HG02870 (cell line): ENCODE measurements around the gene PPDPF.
"Not testable (repeated sequence)": the region's sequence is repeated elsewhere in the genome, so short reads cannot be mapped to it uniquely, and the experiment has no call there.

Source experiments
- ATAC-seq: cut with Tn5 transposase; IDR thresholded peaks from one replicate; pipeline ENCODE4 v1.9.1; 2021; ENCODE audit warnings: mild to moderate bottlenecking, moderate library complexity; ENCODE audit not compliant: unreplicated experiment

PPDPF gene

GRCh38 chr20:63547725-63548480 lies 27.3 kb downstream of the PPDPF start, which contains the start of gene SRMS:
SRMS (minus strand) TSS chr20:63547749; CDS start chr20:63547463, 286 bp downstream.
- ATAC-seq, result no peak

- ATAC-seq, result no peak
Observed at GRCh38 chr20:63548542-63548941, 28.0 kb downstream of the PPDPF start.

- no peak for ATAC-seq
Observed at GRCh38 chr20:63549019-63549418, 28.5 kb downstream of the PPDPF start.

DNA sequence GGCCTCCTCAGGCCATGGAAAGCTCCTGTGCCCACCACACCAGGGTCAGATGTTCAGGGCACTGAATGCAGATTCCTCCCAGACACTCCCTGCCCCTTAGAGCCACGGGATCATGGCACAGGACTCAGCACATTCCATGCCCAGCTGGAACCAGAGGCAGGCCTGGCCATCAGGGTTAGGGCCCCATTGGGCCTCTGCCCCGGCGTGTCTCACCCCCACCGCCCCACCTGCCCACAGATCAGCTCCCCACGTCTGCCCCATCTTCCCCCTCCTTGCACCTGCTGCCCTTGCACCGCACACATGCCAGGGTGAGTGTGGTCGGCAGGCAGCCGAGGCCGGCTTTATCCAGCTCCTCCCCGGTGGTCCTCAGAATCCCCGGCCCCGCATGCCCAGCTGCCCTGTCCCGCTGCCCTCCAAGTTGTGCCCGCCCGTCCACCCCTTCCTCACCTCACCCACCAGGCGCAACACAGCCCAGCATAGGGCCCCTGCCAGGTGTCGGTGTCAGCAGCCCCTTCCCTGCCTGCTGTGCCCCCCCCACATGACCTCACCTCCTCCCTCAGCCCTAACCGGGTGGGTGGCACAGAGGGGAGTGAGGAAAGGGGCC lies 29.2 kb downstream of the PPDPF start:
- ATAC-seq, result no peak

DNA sequence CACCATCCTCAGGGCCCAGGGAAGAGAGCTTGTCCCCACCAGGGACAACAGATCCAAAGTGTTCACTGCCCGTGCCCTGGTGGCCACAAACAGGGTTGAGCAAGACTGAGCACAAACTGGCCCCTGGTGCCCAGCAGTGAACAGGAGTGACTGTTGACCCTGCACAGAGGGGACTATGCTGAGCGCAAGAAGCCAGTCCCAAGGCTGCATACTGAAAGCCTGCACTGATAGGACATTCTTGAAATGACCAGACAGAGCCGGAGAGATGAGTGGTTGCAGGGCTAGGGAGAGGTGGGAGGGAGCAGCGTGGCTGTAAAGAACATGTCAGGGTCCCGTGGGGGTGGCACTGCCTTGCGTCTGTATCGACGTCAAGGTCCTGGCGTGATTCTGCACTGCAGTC lies 30.5 kb downstream of the PPDPF start:
- no peak for ATAC-seq

DNA sequence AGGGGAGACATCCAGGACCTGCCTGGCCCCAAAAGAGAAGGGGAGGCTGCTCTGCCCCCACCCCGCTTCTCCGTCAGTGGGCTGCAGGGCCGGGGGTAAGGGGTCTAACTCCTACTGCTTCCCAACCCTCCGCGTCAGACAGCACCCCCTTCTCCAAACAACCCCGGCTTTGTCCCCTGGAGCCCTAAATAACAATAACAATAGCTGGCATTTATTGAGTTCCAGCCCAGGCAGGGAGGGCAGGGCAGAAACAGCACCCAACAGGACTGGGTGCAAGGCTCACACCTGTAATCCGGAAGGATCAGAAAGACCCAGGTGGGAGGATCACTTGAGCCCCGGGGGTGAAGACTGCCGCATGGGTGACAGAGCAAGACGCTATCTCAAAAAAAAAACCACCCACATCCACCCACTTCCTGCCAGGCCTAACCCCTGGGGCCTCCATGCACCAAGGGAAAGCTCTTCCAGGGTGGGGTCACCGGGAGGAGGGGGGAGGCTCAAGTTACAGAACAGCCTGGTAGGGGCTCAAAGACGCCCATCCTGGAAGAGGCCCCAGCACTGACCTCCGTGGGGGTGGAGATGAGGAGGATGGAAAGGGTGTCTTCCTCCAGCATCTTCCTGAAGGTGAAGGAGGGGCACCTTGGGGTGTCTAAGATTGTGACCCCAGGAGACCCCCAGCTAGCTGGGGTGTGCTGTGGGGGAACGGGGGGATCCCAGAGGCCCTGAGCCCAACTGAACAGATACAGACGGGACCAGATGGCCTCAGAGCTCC lies 32.1 kb downstream of the PPDPF start:
- peak; percentile 16 for ATAC-seq

DNA sequence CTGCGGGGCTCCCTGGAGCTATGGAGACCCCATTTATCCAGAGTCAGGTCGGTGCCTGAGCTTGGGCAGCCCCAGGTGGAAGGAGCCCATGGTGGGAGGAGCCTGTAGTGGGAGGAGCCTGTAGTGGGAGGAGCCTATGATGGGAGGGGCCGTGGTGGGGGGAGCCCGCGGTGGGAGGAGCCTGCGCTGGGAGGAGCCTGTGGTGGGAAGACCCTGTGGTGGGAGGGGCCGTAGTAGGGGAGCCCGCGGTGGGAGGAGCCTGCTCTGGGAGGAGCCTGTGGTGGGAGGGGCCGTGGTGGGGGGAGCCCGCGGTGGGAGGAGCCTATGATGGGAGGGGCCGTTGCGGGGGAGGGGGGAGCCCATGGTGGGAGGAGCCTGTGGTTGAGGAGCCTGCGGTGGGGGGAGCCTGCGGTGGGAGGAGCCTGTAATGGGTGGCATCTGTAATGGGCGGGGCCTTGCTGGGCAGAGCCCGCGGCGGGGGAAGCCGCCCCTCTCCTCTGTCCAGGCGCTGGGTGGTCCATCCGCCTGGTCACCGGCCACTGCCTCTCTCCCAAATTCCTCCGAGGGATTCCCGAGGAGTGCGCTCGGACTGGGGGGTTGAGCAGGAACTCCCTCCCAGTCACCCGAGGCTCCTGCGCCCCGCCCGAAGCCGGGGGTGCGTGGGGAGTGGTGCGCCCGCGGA lies 32.8 kb downstream of the PPDPF start:
- ATAC-seq, result peak; percentile 36

DNA sequence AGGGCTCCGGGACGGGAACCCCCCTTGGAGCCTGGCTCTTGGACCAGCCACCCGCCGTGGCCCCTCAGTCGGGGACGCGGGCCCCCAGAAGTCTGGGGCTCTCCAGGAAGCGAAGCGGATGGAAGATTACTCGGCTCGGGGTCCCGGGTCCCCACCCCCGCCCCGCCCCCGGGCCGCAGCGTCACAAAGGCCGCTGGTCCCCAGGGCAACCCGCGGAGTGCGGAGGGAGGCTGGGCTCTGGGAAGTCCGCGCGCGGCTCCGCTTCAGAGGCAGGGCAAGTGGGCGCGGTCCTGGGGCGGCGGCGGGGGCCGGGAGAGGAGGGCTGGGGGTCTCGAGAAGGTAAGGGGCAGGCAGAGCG lies 33.3 kb downstream of the PPDPF start, which contains the start of gene FNDC11:
FNDC11 (plus strand) TSS at position 227 of the 358 bp plus-strand sequence. CDS start 1,505 bp downstream, outside the sequence.
- ATAC-seq, result peak; percentile 14

- no peak for ATAC-seq
Observed at GRCh38 chr20:63554361-63555278, 34.1 kb downstream of the PPDPF start.

- ATAC-seq, result no peak
Observed at GRCh38 chr20:63555661-63556381, 35.3 kb downstream of the PPDPF start.

- ATAC-seq, result no peak
Observed at GRCh38 chr20:63556873-63557478, 36.4 kb downstream of the PPDPF start.

GRCh38 chr20:63557481-63557891 lies 36.9 kb downstream of the PPDPF start:
- ATAC-seq, result no peak

DNA sequence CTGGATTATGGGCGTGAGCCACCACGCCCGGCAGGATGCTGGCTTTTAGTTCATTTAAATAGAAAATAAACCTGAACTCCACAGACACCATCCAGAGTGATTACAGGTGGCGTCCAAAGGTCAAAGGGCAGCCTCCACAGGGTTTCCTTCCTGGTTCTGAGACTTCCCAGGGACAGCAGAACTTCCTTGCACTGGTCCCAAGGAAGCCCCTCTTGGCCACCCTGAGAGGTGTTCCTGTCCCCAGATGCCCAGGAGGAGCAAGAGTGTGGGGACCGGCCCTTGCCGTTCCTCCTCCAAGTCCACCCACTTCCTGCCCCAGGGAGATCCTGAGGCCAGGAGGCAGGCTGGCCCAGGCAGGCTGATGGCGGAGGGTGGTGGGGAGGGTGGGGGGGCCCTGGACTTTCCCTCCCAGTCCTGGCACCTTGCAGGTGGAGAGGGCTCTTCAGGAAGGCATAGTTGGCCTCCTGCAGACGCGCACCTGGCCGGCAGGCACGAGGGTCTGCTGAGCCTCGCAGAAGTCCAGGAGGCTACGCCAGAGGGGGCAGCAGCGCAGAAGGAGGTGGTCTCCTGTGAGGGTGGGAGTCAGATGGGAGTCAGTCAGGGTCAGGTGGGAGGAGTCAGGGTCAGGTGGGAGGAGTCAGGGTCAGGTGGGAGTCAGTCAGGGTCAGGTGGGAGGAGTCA lies 38.4 kb downstream of the PPDPF start:
- ATAC-seq, result no peak

GRCh38 chr20:63559485-63560332 lies 39.1 kb downstream of the PPDPF start:
- not testable (repeated sequence) for ATAC-seq

- no peak for ATAC-seq
Observed at GRCh38 chr20:63560333-63560805, 39.8 kb downstream of the PPDPF start.

- no peak for ATAC-seq
Observed at GRCh38 chr20:63560856-63561609, 40.5 kb downstream of the PPDPF start.
